NT2/D1 (cell line): ENCODE results near the gene NFATC3.

Experiments
- DNase-seq: peaks from one replicate; pipeline ENCODE4 v3.0.0-alpha.2; 2011; ENCODE audit warnings: low read depth, low spot score
- H3K27me3 ChIP-seq: 2 replicates; pipeline ENCODE4 v1.6.0; 2011; ENCODE audit warnings: mild to moderate bottlenecking; ENCODE audit not compliant: insufficient read length, insufficient read depth
- H3K36me3 ChIP-seq: 2 replicates; pipeline ENCODE4 v1.6.1; 2011; ENCODE audit warnings: mild to moderate bottlenecking, low read length, mixed read lengths; ENCODE audit not compliant: insufficient read depth, insufficient read length
- H3K4me1 ChIP-seq: 2 replicates; pipeline ENCODE4 v1.5.1; 2011; ENCODE audit not compliant: insufficient read depth, insufficient read length
- H3K4me3 ChIP-seq: 2 replicates; pipeline ENCODE4 v1.5.1; 2011; ENCODE audit warnings: low read depth; ENCODE audit not compliant: insufficient read length
- H3K9ac ChIP-seq: 2 replicates; pipeline ENCODE4 v1.6.0; 2011; ENCODE audit warnings: low read depth; ENCODE audit not compliant: insufficient read length
- H3K9me3 ChIP-seq: 2 replicates; pipeline ENCODE4 v1.5.1; 2011; ENCODE audit warnings: mild to moderate bottlenecking, low read length; ENCODE audit not compliant: insufficient read depth
- SUZ12 ChIP-seq: IDR thresholded peaks from 2 replicates; pipeline ENCODE4 v1.6.1; 2011; ENCODE audit not compliant: insufficient read length, insufficient read depth; ENCODE audit errors: extremely low read depth
- YY1 ChIP-seq: IDR thresholded peaks from 2 replicates; pipeline ENCODE4 v1.6.1; 2011; ENCODE audit not compliant: insufficient read length, insufficient read depth
- ZNF274 ChIP-seq: IDR thresholded peaks from 2 replicates; pipeline ENCODE4 v1.6.1; 2011; ENCODE audit warnings: mild to moderate bottlenecking, low read depth, low read length

Gene NFATC3

DNA sequence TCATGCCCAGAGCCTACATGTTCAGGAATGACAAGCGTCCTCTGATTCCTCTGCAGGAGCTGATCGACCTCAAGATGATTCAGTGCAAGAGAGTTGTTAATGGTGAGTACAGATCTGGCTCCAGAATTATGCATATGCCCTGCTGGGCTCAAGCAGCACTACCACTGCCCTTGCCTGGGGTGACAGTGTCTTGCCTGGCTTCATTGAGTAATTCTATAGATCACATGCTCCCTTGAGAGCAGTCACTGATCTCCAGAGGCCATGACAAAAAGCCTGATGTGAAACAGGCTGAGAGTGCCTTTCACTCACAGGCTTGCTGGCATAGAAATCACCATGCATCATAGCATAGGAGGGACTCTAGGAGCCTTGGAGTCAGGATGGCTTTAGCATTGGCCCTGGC lies 35.7 kb upstream of the NFATC3 start:
- H3K27me3 ChIP-seq, result no peaks in the 10 kb centered on the region
- no peak overlapping the region for H3K4me3 ChIP-seq
- no peaks in the 10 kb centered on the region for H3K9me3 ChIP-seq
- H3K4me1 ChIP-seq, result no peaks in the 10 kb centered on the region
- H3K36me3 ChIP-seq, result peaks cover 47% of the 10 kb centered on the region
- TF ChIP-seq ZNF274, result no peak
- TF ChIP-seq SUZ12, result no peak
- TF ChIP-seq YY1, result no peak
- no peak overlapping the region for H3K9ac ChIP-seq
- DNase-seq, result no peak

DNA sequence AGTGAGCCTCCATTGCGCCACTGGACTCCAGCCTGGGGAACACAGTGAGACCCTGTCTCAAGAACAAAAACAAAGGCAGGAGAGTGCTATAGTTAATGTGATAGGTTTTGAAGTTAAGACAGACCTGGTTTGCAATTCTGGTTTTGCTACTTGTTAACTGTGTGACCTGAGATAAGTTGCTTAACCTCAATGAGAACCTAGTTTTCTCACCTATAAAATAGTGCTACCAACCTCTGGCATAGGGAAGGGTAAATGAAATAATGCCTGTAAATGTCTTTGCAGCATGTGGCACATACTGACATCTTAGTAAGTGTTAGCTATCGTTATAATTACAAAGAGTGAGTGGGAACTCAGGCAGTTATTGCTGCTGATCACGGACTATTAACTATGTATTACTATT lies 29.8 kb upstream of the NFATC3 start:
- no peaks in the 10 kb centered on the region for H3K9me3 ChIP-seq
- H3K36me3 ChIP-seq, result peaks cover 56% of the 10 kb centered on the region
- H3K9ac ChIP-seq, result no peak overlapping the region

GRCh38 chr16:68059804-68060203 lies 25.4 kb upstream of the NFATC3 start:
- H3K4me3 ChIP-seq, result no peak overlapping the region
- DNase-seq, result no peak
- no peak overlapping the region for H3K9ac ChIP-seq
- no peak for TF ChIP-seq SUZ12
- TF ChIP-seq YY1, result no peak
- no peak for TF ChIP-seq ZNF274
- peaks cover 62% of the 10 kb centered on the region for H3K36me3 ChIP-seq
- peaks cover under 1% of the 10 kb centered on the region for H3K4me1 ChIP-seq
- no peaks in the 10 kb centered on the region for H3K27me3 ChIP-seq
- H3K9me3 ChIP-seq, result no peaks in the 10 kb centered on the region

More for the DNA sequence above, 29.8 kb upstream of the NFATC3 start:
- no peak overlapping the region for H3K4me3 ChIP-seq
- H3K27me3 ChIP-seq, result no peaks in the 10 kb centered on the region
- TF ChIP-seq YY1 (no peak), ZNF274 (no peak), SUZ12 (no peak)
- no peaks in the 10 kb centered on the region for H3K4me1 ChIP-seq
- DNase-seq, result no peak

GRCh38 chr16:68061396-68061795 lies 23.8 kb upstream of the NFATC3 start:
- H3K4me3 ChIP-seq, result no peak overlapping the region
- H3K4me1 ChIP-seq, result peaks cover 3% of the 10 kb centered on the region
- TF ChIP-seq YY1 (no peak), SUZ12 (no peak), ZNF274 (no peak)
- H3K27me3 ChIP-seq, result no peaks in the 10 kb centered on the region
- H3K9ac ChIP-seq, result no peak overlapping the region
- DNase-seq, result no peak
- H3K9me3 ChIP-seq, result no peaks in the 10 kb centered on the region
- peaks cover 54% of the 10 kb centered on the region for H3K36me3 ChIP-seq

- TF ChIP-seq YY1, result no peak
- no peak for TF ChIP-seq SUZ12
- no peak for TF ChIP-seq ZNF274
- Histone ChIP-seq H3K9ac (no peak overlapping the region), H3K4me3 (no peak overlapping the region)
Measured at GRCh38 chr16:68062910-68063393, 22.2 kb upstream of the NFATC3 start.

GRCh38 chr16:68064791-68065365 lies 20.3 kb upstream of the NFATC3 start:
- H3K4me1 ChIP-seq, result peaks cover 3% of the 10 kb centered on the region
- no peak for DNase-seq
- no peaks in the 10 kb centered on the region for H3K9me3 ChIP-seq
- no peak overlapping the region for H3K4me3 ChIP-seq
- H3K36me3 ChIP-seq, result peaks cover 56% of the 10 kb centered on the region
- peak overlapping the region; percentile 53 for H3K9ac ChIP-seq
- no peak for TF ChIP-seq YY1
- no peak for TF ChIP-seq ZNF274
- no peak for TF ChIP-seq SUZ12
- no peaks in the 10 kb centered on the region for H3K27me3 ChIP-seq

More at GRCh38 chr16:68062910-68063393, 22.2 kb upstream of the NFATC3 start:
- H3K27me3 ChIP-seq, result no peaks in the 10 kb centered on the region
- H3K9me3 ChIP-seq, result no peaks in the 10 kb centered on the region
- H3K4me1 ChIP-seq, result peaks cover 3% of the 10 kb centered on the region
- no peak for DNase-seq
- peaks cover 57% of the 10 kb centered on the region for H3K36me3 ChIP-seq

GRCh38 chr16:68065716-68066305 lies 19.4 kb upstream of the NFATC3 start:
- peaks cover 3% of the 10 kb centered on the region for H3K4me1 ChIP-seq
- no peaks in the 10 kb centered on the region for H3K27me3 ChIP-seq
- H3K9me3 ChIP-seq, result no peaks in the 10 kb centered on the region
- H3K36me3 ChIP-seq, result peaks cover 57% of the 10 kb centered on the region
- DNase-seq, result no peak
- no peak overlapping the region for H3K4me3 ChIP-seq
- TF ChIP-seq YY1, result no peak
- no peak for TF ChIP-seq SUZ12
- TF ChIP-seq ZNF274, result no peak
- H3K9ac ChIP-seq, result no peak overlapping the region
